Left lung (tissue), 10 donors: Measurements from ENCODE around the gene ZAR1L. TPM values are rescaled to one million over a fixed set of nuclear protein-coding genes. Genes with fewer than 3 reads are reported as not detected.
A peak's percentile ranks its signal among the peaks of the same experiment; 100 is the strongest.

ENCODE experiments used
- ATAC-seq: fragments of 200-7000 bp; cut with Tn5 transposase; one replicate; pipeline ENCODE4 v1.9.1; 2020; ENCODE audit warnings: moderate library complexity
- DNase-seq, 4 donors: peaks; one replicate each; pipeline ENCODE4 v3.0.0-alpha.2; 2013 to 2020
- H3K27ac ChIP-seq, 2 donors: fragments of 200-600 bp; sonication (generic) in 1 of 2; one replicate each; pipeline versions ENCODE4 v1.5.0 to v1.8.0; 2020 to 2021
- H3K27me3 ChIP-seq, 2 donors: fragments of 200-600 bp; sonication (generic) in 1 of 2; one replicate each; pipeline versions ENCODE4 v1.5.0 to v1.8.0; 2020 to 2021
- H3K36me3 ChIP-seq, 2 donors: fragments of 200-600 bp; sonication (generic) in 1 of 2; one replicate each; pipeline versions ENCODE4 v1.5.0 to v1.8.0; 2020 to 2021
- H3K4me1 ChIP-seq, 2 donors: fragments of 200-600 bp; one replicate each; pipeline ENCODE4 v1.8.0; 2021
- H3K4me3 ChIP-seq, 2 donors: fragments of 200-600 bp; sonication (generic) in 1 of 2; one replicate each; pipeline versions ENCODE4 v1.5.0 to v1.8.0; 2020 to 2021; ENCODE audit warnings: mild to moderate bottlenecking in 1 of 2
- H3K9me3 ChIP-seq, 2 donors: fragments of 200-600 bp; sonication (generic) in 1 of 2; one replicate each; pipeline versions ENCODE4 v1.5.0 to v1.8.0; 2020 to 2021
- intact Hi-C, 2 donors: fragments of 100-400 bp; cut with DNase I; formaldehyde crosslinking; loops; one replicate each; pipeline versions ENCODE4 v1.11.2 to v1.14.2; 2022
- polyA plus RNA-seq, 6 donors: library from polyadenylated mRNA; unstranded; fragments of 120-200 nt; gene quantifications; one replicate each; pipeline ENCODE4 v1.2.1, GENCODE V29; 2013; ENCODE audit not compliant: insufficient read length in 6 of 6
- total RNA-seq, 2 donors: library from RNA; stranded (reverse); fragmentation: NEBNext Ultra II Directional; extraction: Animal tissue kit (Norgen Biotek cat#: 25700); gene quantifications; one replicate each; pipeline ENCODE4 v1.2.1, GENCODE V29; 2021
- TF ChIP-seq, protein P1 (sequence below), 2 donors: fragments of 200-600 bp; sonication (generic) in 1 of 2; IDR thresholded peaks; one replicate each; pipeline versions ENCODE4 v1.5.0 to v1.8.0; 2021; ENCODE audit warnings: antibody characterized with exemption in 2 of 2
- donor health status: DM: no; HTN: yes; CAD: no.
- donor health status: DM: no; HTN: no; CAD: no.

The ZAR1L gene
- total and polyA plus RNA-seq, 8 donors: not detected

DNA sequence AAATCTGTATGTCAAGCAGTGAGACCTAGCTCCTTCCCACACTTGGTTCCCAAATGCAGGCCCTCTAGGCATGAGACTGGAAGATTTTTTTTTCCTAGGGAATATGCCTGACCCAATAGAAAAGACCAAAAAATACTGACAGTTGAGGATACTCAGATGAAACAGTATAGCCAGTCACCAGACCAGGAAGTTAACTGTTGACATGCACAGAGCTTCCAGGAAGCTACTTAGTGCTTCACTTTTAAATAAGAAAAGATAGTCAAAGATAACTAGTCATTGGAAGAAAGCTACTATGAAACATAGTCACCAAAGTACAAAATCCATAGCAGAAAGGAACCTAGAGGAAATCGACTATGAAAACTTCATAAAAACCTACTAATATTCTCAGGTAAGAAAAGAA is 32.5 kb upstream of the ZAR1L start:
- H3K27ac ChIP-seq: no peak overlapping the region
- no peak overlapping the region for H3K4me3 ChIP-seq
- no peak for ATAC-seq
- no peaks in the 10 kb centered on the region for H3K27me3 ChIP-seq
- TF ChIP-seq, protein P1, sequence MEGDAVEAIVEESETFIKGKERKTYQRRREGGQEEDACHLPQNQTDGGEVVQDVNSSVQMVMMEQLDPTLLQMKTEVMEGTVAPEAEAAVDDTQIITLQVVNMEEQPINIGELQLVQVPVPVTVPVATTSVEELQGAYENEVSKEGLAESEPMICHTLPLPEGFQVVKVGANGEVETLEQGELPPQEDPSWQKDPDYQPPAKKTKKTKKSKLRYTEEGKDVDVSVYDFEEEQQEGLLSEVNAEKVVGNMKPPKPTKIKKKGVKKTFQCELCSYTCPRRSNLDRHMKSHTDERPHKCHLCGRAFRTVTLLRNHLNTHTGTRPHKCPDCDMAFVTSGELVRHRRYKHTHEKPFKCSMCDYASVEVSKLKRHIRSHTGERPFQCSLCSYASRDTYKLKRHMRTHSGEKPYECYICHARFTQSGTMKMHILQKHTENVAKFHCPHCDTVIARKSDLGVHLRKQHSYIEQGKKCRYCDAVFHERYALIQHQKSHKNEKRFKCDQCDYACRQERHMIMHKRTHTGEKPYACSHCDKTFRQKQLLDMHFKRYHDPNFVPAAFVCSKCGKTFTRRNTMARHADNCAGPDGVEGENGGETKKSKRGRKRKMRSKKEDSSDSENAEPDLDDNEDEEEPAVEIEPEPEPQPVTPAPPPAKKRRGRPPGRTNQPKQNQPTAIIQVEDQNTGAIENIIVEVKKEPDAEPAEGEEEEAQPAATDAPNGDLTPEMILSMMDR (IDR thresholded peaks at IDR 0.05): no peak
- no peaks in the 10 kb centered on the region for H3K9me3 ChIP-seq
- H3K36me3 ChIP-seq: peaks cover 0 to 13% of the 10 kb centered on the region in 2 donors
- no peaks in the 10 kb centered on the region for H3K4me1 ChIP-seq
- intact Hi-C loops: no loop called here
- DNase-seq: no peak

DNA sequence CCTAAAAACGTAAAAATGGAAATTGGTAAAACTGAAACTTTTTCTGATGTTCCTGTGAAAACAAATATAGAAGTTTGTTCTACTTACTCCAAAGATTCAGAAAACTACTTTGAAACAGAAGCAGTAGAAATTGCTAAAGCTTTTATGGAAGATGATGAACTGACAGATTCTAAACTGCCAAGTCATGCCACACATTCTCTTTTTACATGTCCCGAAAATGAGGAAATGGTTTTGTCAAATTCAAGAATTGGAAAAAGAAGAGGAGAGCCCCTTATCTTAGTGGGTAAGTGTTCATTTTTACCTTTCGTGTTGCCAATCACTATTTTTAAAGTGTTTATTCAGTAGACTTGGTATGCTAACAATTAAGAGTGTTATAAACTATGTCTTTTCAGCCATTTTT is 25.8 kb upstream of the ZAR1L start:
- DNase-seq (no peak), ATAC-seq (peak; percentile 37)
- Histone ChIP-seq H3K27me3 (no peaks in the 10 kb centered on the region), H3K4me1 (peaks cover 0 to 13% of the 10 kb centered on the region in 2 donors), H3K36me3 (no peaks in the 10 kb centered on the region), H3K4me3 (no peak overlapping the region), H3K9me3 (no peaks in the 10 kb centered on the region), H3K27ac (peak overlapping the region in 1 of 2 donors; percentile 38)
- intact Hi-C loops: no loop called here
- TF ChIP-seq, protein P1 (IDR thresholded peaks at IDR 0.05): no peak

DNA sequence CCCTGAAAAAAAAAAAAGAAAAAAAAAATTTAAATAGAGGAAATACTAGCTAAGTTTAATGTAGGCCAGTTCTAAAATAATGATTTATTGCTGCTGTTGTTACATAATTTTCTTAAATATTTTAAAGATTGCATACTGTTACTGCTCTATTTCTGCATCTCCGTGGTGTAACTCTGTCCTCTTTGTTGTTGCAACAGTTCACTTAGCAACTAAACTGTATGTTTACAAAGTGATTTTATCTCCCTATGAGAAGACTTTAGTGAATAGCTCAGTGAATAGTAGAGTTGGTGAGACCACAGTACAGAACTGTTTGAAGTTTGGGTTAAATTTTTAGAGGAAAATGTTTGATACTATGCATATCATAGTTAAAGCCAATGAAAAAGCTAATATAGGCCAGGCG is 19.5 kb upstream of the ZAR1L start:
- H3K36me3 ChIP-seq: no peaks in the 10 kb centered on the region
- no peaks in the 10 kb centered on the region for H3K9me3 ChIP-seq
- H3K4me3 ChIP-seq: no peak overlapping the region
- peaks cover 0 to 8% of the 10 kb centered on the region in 2 donors for H3K4me1 ChIP-seq
- DNase-seq (no peak), ATAC-seq (no peak)
- TF ChIP-seq, protein P1 (IDR thresholded peaks at IDR 0.05): no peak
- H3K27me3 ChIP-seq: no peaks in the 10 kb centered on the region
- no peak overlapping the region for H3K27ac ChIP-seq
- intact Hi-C loops: no loop called here

DNA sequence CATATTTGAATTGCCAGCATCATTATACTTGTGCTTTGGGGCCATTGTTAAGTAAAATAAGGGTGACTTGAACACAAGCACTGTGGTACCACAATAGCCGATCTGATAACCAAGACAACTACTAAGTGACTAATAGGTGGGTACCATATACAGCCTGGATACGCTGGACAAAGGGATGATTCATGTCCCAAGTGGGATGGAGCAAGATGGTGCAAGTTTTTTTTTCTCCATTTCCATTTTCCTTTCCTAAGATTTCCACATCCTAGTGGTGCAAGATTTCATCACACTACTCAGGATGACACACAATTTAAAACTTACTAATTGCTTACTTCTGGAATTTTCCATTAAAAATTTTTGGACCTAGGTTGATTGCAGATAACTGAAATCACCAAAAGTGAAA is 15.3 kb upstream of the ZAR1L start:
- Histone ChIP-seq H3K27me3 (no peaks in the 10 kb centered on the region), H3K4me3 (no peak overlapping the region), H3K4me1 (peaks cover 0 to 8% of the 10 kb centered on the region in 2 donors), H3K27ac (no peak overlapping the region), H3K9me3 (no peaks in the 10 kb centered on the region), H3K36me3 (no peaks in the 10 kb centered on the region)
- intact Hi-C loops: no loop called here
- no peak for ATAC-seq
- no peak for DNase-seq
- TF ChIP-seq, protein P1 (IDR thresholded peaks at IDR 0.05): no peak

DNA sequence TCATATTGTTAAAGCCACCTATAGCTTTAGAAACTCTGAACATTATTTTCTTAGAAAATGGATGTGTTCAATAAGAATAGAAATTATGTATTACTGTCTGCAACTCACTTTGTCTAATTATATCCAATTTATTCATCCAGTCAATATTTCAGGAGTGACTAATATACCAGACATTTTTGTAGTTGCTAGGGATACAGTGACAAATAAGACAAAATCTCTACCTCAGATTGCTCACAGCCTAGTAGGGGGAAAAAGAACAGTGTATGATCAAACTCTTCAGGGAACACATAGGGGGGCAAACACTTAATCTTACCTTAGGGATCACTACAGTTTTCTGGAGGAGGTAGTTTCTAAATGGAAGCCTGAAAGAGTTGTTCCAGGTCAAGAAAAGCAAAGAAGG is 8.7 kb upstream of the ZAR1L start:
- intact Hi-C loops: no loop called here
- DNase-seq: no peak
- Histone ChIP-seq H3K27ac (no peak overlapping the region), H3K9me3 (no peaks in the 10 kb centered on the region), H3K36me3 (no peaks in the 10 kb centered on the region), H3K4me1 (no peaks in the 10 kb centered on the region), H3K27me3 (no peaks in the 10 kb centered on the region), H3K4me3 (no peak overlapping the region)
- no peak for ATAC-seq
- TF ChIP-seq, protein P1 (IDR thresholded peaks at IDR 0.05): no peak
